Measurements from ENCODE around the gene PDE6B.
"Not testable (repeated sequence)": the region's sequence is repeated elsewhere in the genome, so short reads cannot be mapped to it uniquely, and the experiment has no call there.

Gene PDE6B

GRCh38 chr4:637536-638280 is 12.3 kb downstream of the PDE6B start:
- no peak for DNase-seq

- DNase-seq = not testable (repeated sequence)
These were observed 17.0 kb downstream of the PDE6B start for GRCh38 chr4:642366-642765.

GRCh38 chr4:646460-646859 is 21.1 kb downstream of the PDE6B start:
- no peak for DNase-seq

GRCh38 chr4:647481-647880 is 22.1 kb downstream of the PDE6B start:
- DNase-seq = no peak

- DNase-seq = no peak
These were observed 23.4 kb downstream of the PDE6B start for GRCh38 chr4:648579-649292.

- no peak for DNase-seq
These were observed 23.9 kb downstream of the PDE6B start for GRCh38 chr4:649293-649625.

- DNase-seq = no peak
These were observed 24.5 kb downstream of the PDE6B start for GRCh38 chr4:649751-650310.

GRCh38 chr4:650461-650860 is 25.1 kb downstream of the PDE6B start:
- DNase-seq = no peak

GRCh38 chr4:650951-651883 is 25.8 kb downstream of the PDE6B start:
- DNase-seq = no peak

GRCh38 chr4:651884-652642 is 26.7 kb downstream of the PDE6B start:
- no peak for DNase-seq

- no peak for DNase-seq
These were observed 27.9 kb downstream of the PDE6B start for GRCh38 chr4:653080-653821.

GRCh38 chr4:653831-654502 is 28.6 kb downstream of the PDE6B start:
- no peak for DNase-seq

GRCh38 chr4:654503-654845 is 29.1 kb downstream of the PDE6B start:
- no peak for DNase-seq

GRCh38 chr4:654871-655463 is 29.6 kb downstream of the PDE6B start:
- no peak for DNase-seq

GRCh38 chr4:655464-656151 is 30.2 kb downstream of the PDE6B start:
- no peak for DNase-seq

- no peak for DNase-seq
These were observed 31.3 kb downstream of the PDE6B start for GRCh38 chr4:656436-657337.

- DNase-seq = no peak
These were observed 32.0 kb downstream of the PDE6B start for GRCh38 chr4:657338-657833.

GRCh38 chr4:657834-658667 is 32.7 kb downstream of the PDE6B start:
- no peak for DNase-seq

Data from kidney glomerular epithelial cell (primary cell).